Measurements from ENCODE around the gene MKRN3. TPM values are rescaled to one million over a fixed set of nuclear protein-coding genes. Genes with fewer than 3 reads are reported as not detected.

Gene MKRN3
- total and polyA plus RNA-seq, 10 of the 15 experiments (the other 5 are each of a cell fraction or from before 2014, with no cell fraction given), result 0.30 to 1.1 TPM; not detected in 8

GRCh38 chr15:23516866-23517265 is 48.6 kb upstream of the MKRN3 start:
- Histone ChIP-seq H3K4me3 (no peak overlapping the region), H2AFZ (ENCODE audit: control insufficient read depth, low read depth, low read length) (no peak overlapping the region), H3K27ac (ENCODE audit: control insufficient read depth, insufficient read depth) (no peak overlapping the region), H3K27me3 (replicated peaks in 1 of 2; ENCODE audit: control insufficient read depth in 2 of 2, insufficient read depth in 2 of 2, low read length in 1 of 2) (no peaks in the 10 kb centered on the region), H3K4me1 (ENCODE audit: control insufficient read depth, insufficient read depth, low read length) (no peaks in the 10 kb centered on the region), H3K9me3 (replicated peaks; ENCODE audit: control insufficient read depth, insufficient read depth, low read length) (no peaks in the 10 kb centered on the region), H3K4me2 (ENCODE audit: control insufficient read depth, insufficient read depth) (no peak overlapping the region), H3K36me3 (ENCODE audit: control insufficient read depth in 2 of 2, insufficient read depth in 2 of 2, low read length in 1 of 2) (no peaks in the 10 kb centered on the region), H3K9ac (ENCODE audit: control insufficient read depth, insufficient read depth, low read length) (no peak overlapping the region), H4K20me1 (ENCODE audit: control insufficient read depth, insufficient read depth) (no peaks in the 10 kb centered on the region), H3K79me2 (ENCODE audit: control insufficient read depth, insufficient read depth, low read length) (no peaks in the 10 kb centered on the region)
- ChIA-PET POLR2A (no interaction called here), CTCF (no interaction called here), SMC1A (ENCODE audit: uncharacterized antibody, unreplicated experiment) (no interaction called here), RAD21 (ENCODE audit: unreplicated experiment) (no interaction called here)
- TF ChIP-seq PRDM15 (CRISPR knock-in tag; IDR thresholded peaks at IDR 0.05), result no peak
- no peak for TF ChIP-seq ZBED1 (IDR thresholded peaks at IDR 0.05; ENCODE audit: borderline replicate concordance)
- no peak for TF ChIP-seq CEBPB (IDR thresholded peaks at IDR 0.05; ENCODE audit: borderline replicate concordance in 1 of 2, low read depth in 2 of 2, low read length in 2 of 2)
- TF ChIP-seq NR2C1 (IDR thresholded peaks at IDR 0.05), result no peak
- no peak for TF ChIP-seq YBX1 (IDR thresholded peaks at IDR 0.05)
- no peak for TF ChIP-seq POU2F2 (IDR thresholded peaks at IDR 0.05; ENCODE audit: borderline replicate concordance, low read depth, low read length)
- no peak for TF ChIP-seq SPI1 (IDR thresholded peaks at IDR 0.05; ENCODE audit: borderline replicate concordance, insufficient read depth, low read depth, low read length)
- TF ChIP-seq ASH2L (IDR thresholded peaks at IDR 0.05; ENCODE audit: borderline replicate concordance, low read depth), result no peak
- no peak for DNase-seq (ENCODE audit: low read depth, low spot score)
- no peak for ATAC-seq
- FAIRE-seq, result no peak
- BruUV-seq (replicated peaks), result no TSS peak
- intact Hi-C loops (cut with micrococcal nuclease; ENCODE audit: unreplicated experiment) (no loop called here), in situ Hi-C loops (cut with MboI) (no loop called here)
- 3% methylated on average over 4 of the region's 4 CpGs for WGBS (ENCODE audit: insufficient coverage, insufficient replicate concordance, low lambda C conversion rate, missing lambda C conversion rate)

Data from GM12878 (cell line).